AG10803 (cell line): ENCODE data around the gene LRP1B.

ENCODE experiments used
- DNase-seq: peaks from one replicate; pipeline ENCODE4 v3.0.0; 2010; ENCODE audit warnings: low read depth
- H3K4me3 ChIP-seq: 2 replicates; pipeline ENCODE4 v1.5.1; 2011; ENCODE audit warnings: mild to moderate bottlenecking, low read length, control low read depth
- TF ChIP-seq, protein P1 (sequence below): conservative IDR thresholded peaks from 2 replicates; pipeline ENCODE4 v1.5.1; 2011; ENCODE audit warnings: mild to moderate bottlenecking, low read length, control low read depth, inconsistent platforms

LRP1B gene

DNA sequence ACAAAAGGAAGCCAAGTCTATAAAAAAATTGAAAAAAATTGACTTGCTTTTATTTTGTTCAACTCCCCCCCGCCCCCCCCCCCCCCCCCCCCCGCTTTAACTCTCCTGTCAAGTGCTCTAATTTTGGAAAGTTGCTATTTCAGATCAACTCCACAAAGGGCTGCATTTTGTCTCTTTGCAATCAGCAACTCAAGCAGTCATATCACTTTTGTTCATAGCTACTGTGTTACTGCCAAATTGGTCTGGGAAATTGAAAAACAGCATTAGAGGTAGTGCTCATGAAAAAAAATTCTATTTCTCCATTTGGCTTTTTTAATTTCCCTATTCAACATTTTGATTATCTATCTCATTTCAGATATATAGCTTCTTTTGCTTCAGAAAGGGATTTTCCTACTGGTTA is 531.8 kb downstream of the LRP1B start:
- H3K4me3 ChIP-seq: no peak overlapping the region
- DNase-seq: no peak
- TF ChIP-seq, protein P1, sequence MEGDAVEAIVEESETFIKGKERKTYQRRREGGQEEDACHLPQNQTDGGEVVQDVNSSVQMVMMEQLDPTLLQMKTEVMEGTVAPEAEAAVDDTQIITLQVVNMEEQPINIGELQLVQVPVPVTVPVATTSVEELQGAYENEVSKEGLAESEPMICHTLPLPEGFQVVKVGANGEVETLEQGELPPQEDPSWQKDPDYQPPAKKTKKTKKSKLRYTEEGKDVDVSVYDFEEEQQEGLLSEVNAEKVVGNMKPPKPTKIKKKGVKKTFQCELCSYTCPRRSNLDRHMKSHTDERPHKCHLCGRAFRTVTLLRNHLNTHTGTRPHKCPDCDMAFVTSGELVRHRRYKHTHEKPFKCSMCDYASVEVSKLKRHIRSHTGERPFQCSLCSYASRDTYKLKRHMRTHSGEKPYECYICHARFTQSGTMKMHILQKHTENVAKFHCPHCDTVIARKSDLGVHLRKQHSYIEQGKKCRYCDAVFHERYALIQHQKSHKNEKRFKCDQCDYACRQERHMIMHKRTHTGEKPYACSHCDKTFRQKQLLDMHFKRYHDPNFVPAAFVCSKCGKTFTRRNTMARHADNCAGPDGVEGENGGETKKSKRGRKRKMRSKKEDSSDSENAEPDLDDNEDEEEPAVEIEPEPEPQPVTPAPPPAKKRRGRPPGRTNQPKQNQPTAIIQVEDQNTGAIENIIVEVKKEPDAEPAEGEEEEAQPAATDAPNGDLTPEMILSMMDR: no peak

DNA sequence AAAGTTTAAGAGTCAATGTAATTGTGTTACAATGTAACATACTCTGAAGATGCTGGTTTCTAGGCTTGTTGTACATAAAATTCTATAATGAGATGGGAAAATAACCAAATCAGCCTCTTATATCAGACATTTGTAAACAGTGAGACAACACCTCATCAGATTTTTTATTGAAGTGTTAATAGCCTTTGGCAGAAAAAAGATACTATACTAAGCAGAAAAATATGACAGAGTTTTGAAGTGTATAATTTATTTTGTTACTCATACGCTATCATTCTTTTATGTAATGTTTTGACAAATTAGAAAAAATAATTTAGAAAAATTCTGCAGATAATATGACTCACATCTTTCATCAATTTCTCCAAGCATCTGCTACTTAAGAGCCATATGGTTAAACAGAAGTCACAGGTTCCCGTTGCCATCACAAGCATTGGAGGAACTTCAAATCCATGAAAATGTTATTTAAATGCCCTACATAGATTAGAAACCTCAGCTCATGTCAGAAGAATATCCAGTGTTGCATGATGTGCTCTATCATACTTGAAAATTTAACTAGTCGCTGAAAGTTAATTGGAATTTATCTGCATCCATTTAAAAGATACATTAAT is 535.4 kb downstream of the LRP1B start:
- TF ChIP-seq, protein P1: no peak
- no peak overlapping the region for H3K4me3 ChIP-seq
- DNase-seq: no peak

DNA sequence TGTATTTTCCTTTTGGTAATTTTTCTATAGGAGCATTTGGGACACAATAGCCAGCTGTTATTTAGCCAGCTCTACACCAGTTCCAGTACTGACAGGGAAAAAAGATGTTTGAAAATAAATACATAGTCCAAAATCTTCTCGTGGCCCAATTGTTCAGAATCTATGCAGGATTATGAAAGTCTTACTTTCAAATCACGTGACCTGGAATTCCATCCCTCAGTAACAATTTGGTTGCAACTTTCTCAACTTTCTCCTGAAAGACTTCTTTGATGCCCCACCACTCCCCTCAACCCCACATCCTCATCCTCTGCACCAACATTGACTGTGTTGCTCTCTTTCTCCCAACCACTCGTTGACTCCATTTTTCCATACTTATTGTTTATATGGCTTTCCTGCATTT is 539.0 kb downstream of the LRP1B start:
- DNase-seq: no peak
- no peak overlapping the region for H3K4me3 ChIP-seq
- TF ChIP-seq, protein P1: no peak

DNA sequence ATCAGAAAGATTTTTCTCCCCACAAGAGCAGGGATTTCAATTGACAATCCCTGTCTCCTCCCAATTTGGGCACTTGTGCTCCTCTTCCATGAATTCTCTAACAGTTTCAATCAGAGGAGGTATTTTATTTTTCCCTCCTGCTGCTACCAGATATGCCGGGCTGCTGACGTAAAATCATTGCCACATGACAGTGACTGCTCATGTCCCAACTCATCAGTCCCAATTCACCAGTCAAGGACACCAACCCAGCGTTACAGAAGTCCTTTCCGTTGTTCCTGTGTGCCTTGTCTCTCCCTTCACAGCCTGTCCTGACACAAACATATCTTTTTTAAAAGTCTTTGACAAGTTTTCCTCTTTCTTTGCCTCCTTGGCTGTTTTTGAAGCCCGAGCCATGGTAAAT is 540.2 kb downstream of the LRP1B start:
- H3K4me3 ChIP-seq: no peak overlapping the region
- no peak for DNase-seq
- TF ChIP-seq, protein P1: no peak

DNA sequence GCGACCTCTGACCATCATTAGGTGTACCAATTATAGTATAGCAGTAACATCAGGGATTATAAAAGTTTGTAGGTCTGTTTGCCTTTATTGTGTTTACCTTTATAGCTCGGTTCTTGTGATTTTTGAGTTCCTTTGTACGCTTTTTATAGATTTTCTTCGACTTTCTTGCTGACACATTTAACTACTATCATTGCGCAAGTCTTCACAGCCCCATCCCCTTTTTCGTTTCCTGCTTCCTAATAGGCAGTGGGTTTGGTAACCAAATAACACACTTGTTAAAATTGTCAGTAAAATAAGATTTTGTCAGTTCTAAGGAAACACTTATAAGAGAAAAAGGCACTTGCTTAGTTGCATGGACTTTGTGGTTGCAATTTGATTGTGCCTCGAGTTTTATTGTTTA is 541.5 kb downstream of the LRP1B start:
- no peak for DNase-seq
- no peak overlapping the region for H3K4me3 ChIP-seq
- TF ChIP-seq, protein P1: no peak

DNA sequence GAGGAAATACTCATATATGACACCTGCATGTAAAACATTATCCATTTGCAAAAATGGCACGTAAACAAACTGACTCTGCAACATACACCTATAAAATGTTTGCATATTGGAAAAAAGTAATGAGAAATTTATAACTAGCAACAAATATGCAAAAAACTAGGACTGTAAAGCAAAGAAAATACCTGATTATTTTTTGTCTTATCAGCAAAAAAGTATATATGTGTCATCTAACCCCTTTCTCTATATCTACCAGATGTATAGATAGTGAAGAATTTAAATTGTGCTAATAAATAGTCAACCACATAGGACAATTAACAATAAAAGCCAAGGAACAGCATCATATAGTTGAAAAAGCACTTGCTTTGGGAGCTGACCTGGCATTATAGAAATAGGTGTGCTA is 543.8 kb downstream of the LRP1B start:
- TF ChIP-seq, protein P1: no peak
- no peak overlapping the region for H3K4me3 ChIP-seq
- no peak for DNase-seq

DNA sequence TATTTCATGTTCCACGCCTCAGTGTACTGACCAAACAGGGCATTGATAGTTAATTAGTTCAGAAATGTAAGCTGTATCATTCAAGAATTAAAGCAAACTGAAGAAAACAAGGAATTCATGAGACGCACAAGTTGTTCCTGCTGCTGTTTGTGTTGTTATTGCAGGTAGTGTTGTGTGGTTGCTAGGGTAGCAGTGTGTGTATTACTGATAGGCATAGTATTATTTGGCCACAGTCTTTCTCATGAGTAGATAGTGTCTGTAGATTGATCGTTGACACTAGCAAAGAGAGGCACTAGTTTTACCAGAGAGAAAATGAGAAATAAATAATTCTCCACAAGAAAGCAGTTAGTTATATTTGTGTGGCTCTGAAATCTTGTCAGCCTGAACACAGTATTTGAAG is 548.6 kb downstream of the LRP1B start:
- TF ChIP-seq, protein P1: no peak
- no peak for DNase-seq
- H3K4me3 ChIP-seq: no peak overlapping the region
